Measurements from ENCODE around the gene NEK1. TPM values are rescaled to one million over a fixed set of nuclear protein-coding genes. Genes with fewer than 3 reads are reported as not detected.
A peak's percentile ranks its signal among the peaks of the same experiment; 100 is the strongest.

The NEK1 gene
- total and polyA plus RNA-seq, 2 experiments from 2014 or later: 7.6 to 14.3 TPM

DNA sequence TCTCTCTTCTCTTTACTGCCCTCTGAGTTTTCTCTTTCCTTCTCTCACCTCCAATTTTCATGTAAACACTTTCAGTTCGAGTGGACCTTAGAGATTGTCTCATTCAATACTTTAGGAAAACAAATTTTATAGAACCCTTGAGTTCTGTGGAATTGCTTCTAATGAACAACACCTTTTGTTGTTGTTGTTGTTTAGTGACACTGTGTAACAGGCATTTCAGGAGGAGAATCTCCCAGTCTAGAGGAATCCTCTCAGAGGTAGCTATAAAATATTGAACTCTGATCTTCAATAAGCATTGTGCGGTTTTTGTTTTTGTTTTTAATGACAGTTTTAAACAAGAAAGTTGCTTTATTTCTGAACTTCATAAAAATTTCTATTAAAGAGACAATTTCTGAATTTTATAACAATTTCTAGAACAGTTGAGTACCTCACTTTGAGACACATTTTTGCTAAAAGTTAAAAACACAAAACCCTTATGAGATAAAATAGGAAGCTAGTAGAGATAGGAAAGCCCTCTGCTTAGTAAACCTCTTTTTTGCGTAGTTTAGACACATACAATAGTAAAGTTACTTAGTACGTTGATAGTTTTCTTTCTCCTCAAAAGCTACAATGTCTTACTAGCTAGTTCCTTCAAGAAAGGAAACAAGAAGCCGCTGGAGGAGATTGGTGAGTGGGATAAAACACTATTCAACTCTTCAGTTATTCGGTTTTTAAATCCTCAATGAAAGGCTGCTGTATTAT is 46.8 kb upstream of the NEK1 start:
- Histone ChIP-seq H3K4me1 (ENCODE audit: insufficient read depth) (peaks cover 24% of the 10 kb centered on the region), H2AFZ (peak overlapping the region; percentile 80), H3K9ac (peak overlapping the region; percentile 91), H4K20me1 (ENCODE audit: insufficient read depth) (no peaks in the 10 kb centered on the region), H3K4me2 (ENCODE audit: unreplicated experiment) (peak overlapping the region; percentile 99), H3K27me3 (replicated peaks; ENCODE audit: insufficient read depth) (no peaks in the 10 kb centered on the region), H3K9me3 (ENCODE audit: low read depth) (no peaks in the 10 kb centered on the region), H3F3A (ENCODE audit: insufficient read depth) (peaks cover 30% of the 10 kb centered on the region), H3K9me2 (ENCODE audit: insufficient read depth) (no peaks in the 10 kb centered on the region), H3K36me3 (ENCODE audit: low read depth) (no peaks in the 10 kb centered on the region), H3K4me3 (peak overlapping the region; percentile 76), H3K27ac (peak overlapping the region; percentile 98), H3K79me2 (ENCODE audit: insufficient read depth) (peaks cover 78% of the 10 kb centered on the region)
- in situ Hi-C loops (cut with MboI): no loop called here
- peak; percentile 19 for DNase-seq
- 35 to 42% methylated on average over 6 of the region's 6 CpGs for WGBS, 2 experiments (ENCODE audit: low coverage in 1 of 2, low lambda C conversion rate in 2 of 2, missing lambda C conversion rate in 2 of 2)
- no peak for TF ChIP-seq EZH2phosphoT487 (IDR thresholded peaks at IDR 0.05; ENCODE audit: insufficient read depth, low read depth)
- no peak for TF ChIP-seq EZH2 (IDR thresholded peaks at IDR 0.05; ENCODE audit: insufficient read depth, poor library complexity, severe bottlenecking)

DNA sequence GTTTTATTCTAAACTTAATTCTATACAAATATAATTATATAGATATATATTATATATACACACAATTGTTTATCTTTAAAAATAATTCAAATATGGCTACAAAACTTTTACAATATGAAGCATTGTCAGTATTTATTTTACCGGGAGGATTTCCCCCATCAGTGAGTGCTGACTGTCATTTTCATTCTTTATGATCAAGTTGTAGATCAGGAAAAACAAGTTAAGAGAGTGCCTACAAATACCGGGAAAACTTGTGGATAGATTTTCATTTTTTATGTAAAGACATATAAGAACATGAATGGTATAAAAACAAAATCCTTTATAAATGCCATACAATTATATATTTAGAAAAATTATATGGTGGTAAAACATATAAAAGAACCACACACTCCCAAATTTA is 45.8 kb upstream of the NEK1 start:
- H3K4me2 ChIP-seq (ENCODE audit: unreplicated experiment): no peak overlapping the region
- no peak overlapping the region for H3K4me3 ChIP-seq
- in situ Hi-C loops (cut with MboI): no loop called here
- TF ChIP-seq EZH2phosphoT487 (IDR thresholded peaks at IDR 0.05; ENCODE audit: insufficient read depth, low read depth) (no peak), EZH2 (IDR thresholded peaks at IDR 0.05; ENCODE audit: insufficient read depth, poor library complexity, severe bottlenecking) (no peak)
- H3K4me1 ChIP-seq (ENCODE audit: insufficient read depth): peaks cover 24% of the 10 kb centered on the region
- no peak overlapping the region for H2AFZ ChIP-seq
- H4K20me1 ChIP-seq (ENCODE audit: insufficient read depth): no peaks in the 10 kb centered on the region
- WGBS, 2 experiments (ENCODE audit: low coverage in 1 of 2, low lambda C conversion rate in 2 of 2, missing lambda C conversion rate in 2 of 2): 97 to 99% methylated on average over 2 of the region's 2 CpGs
- peak overlapping the region; percentile 91; the same call in 1 of the 2 replicates for H3K9ac ChIP-seq
- H3K27ac ChIP-seq: peak overlapping the region; percentile 98
- H3K79me2 ChIP-seq (ENCODE audit: insufficient read depth): peaks cover 78% of the 10 kb centered on the region
- H3F3A ChIP-seq (ENCODE audit: insufficient read depth): peaks cover 30% of the 10 kb centered on the region
- no peaks in the 10 kb centered on the region for H3K27me3 ChIP-seq (replicated peaks; ENCODE audit: insufficient read depth)
- no peaks in the 10 kb centered on the region for H3K9me2 ChIP-seq (ENCODE audit: insufficient read depth)
- no peaks in the 10 kb centered on the region for H3K36me3 ChIP-seq (ENCODE audit: low read depth)
- DNase-seq: no peak
- H3K9me3 ChIP-seq (ENCODE audit: low read depth): no peaks in the 10 kb centered on the region

DNA sequence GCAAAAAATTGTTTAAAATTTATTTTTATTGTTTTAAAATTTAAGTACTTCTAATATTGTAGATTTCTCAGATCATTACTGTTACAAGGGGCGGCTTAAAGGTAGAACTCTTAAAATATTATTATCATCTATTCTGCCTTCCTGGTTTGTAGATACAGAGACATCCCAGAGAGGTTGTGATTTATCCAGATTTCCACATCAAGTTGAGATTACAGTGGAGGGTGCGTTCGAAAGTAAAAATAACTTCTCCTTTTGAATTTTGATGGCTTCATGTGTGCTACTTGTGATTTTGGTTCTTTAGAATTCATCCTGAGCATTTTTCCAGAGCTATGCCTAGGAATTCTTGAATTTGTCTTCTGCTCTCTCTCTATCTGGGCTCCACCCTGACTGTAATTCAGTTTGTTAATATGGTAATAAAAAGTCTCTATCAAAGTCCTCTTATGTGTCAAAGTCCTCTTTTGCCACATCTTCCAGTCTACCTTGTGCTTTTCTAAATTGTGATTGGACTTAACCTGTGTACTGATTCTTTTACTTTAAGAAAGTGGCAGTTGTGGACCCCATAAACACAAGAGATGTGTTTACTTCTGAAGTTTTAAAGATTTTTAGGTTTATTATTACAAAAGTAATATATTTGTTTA is 45.2 kb upstream of the NEK1 start:
- H3K4me2 ChIP-seq (ENCODE audit: unreplicated experiment): no peak overlapping the region
- H3K27ac ChIP-seq: no peak overlapping the region
- H3K4me3 ChIP-seq: no peak overlapping the region
- H3K9me2 ChIP-seq (ENCODE audit: insufficient read depth): no peaks in the 10 kb centered on the region
- in situ Hi-C loops (cut with MboI): no loop called here
- peaks cover 79% of the 10 kb centered on the region for H3K79me2 ChIP-seq (ENCODE audit: insufficient read depth)
- no peaks in the 10 kb centered on the region for H3K27me3 ChIP-seq (replicated peaks; ENCODE audit: insufficient read depth)
- peaks cover 30% of the 10 kb centered on the region for H3F3A ChIP-seq (ENCODE audit: insufficient read depth)
- H2AFZ ChIP-seq: no peak overlapping the region
- no peaks in the 10 kb centered on the region for H4K20me1 ChIP-seq (ENCODE audit: insufficient read depth)
- H3K4me1 ChIP-seq (ENCODE audit: insufficient read depth): peaks cover 24% of the 10 kb centered on the region
- H3K9me3 ChIP-seq (ENCODE audit: low read depth): no peaks in the 10 kb centered on the region
- no peak overlapping the region for H3K9ac ChIP-seq
- no peaks in the 10 kb centered on the region for H3K36me3 ChIP-seq (ENCODE audit: low read depth)
- TF ChIP-seq EZH2phosphoT487 (IDR thresholded peaks at IDR 0.05; ENCODE audit: insufficient read depth, low read depth) (no peak), EZH2 (IDR thresholded peaks at IDR 0.05; ENCODE audit: insufficient read depth, poor library complexity, severe bottlenecking) (no peak)
- WGBS, 2 experiments (ENCODE audit: low coverage in 1 of 2, low lambda C conversion rate in 2 of 2, missing lambda C conversion rate in 2 of 2): 83 to 97% methylated on average over 3 of the region's 3 CpGs
- DNase-seq: no peak

DNA sequence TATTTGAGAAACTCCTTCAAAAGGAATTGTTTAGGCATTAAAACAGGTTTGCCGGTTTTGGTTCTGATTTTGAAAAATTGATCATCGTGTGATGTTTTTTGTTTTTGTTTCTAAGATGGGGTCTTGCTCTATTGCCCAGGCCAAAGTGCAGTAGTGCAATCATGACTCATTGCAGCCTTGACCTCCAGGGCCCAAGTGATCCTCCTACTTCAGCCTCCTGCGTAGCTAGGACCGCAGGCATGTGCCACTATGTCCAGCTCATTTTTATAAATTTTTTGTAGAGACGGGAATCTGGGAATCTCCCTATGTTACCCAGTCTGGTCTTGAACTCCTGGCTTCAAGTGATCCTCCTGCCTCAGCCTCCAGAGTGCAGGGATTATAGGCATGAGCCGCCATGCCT is 43.0 kb upstream of the NEK1 start:
- in situ Hi-C loops (cut with MboI): no loop called here
- no peaks in the 10 kb centered on the region for H3K36me3 ChIP-seq (ENCODE audit: low read depth)
- H3K4me2 ChIP-seq (ENCODE audit: unreplicated experiment): no peak overlapping the region
- H3K4me3 ChIP-seq: no peak overlapping the region
- H3F3A ChIP-seq (ENCODE audit: insufficient read depth): peaks cover 17% of the 10 kb centered on the region
- peaks cover 86% of the 10 kb centered on the region for H3K79me2 ChIP-seq (ENCODE audit: insufficient read depth)
- DNase-seq: no peak
- no peaks in the 10 kb centered on the region for H3K27me3 ChIP-seq (replicated peaks; ENCODE audit: insufficient read depth)
- no peak overlapping the region for H3K9ac ChIP-seq
- WGBS, 2 experiments (ENCODE audit: low coverage in 1 of 2, low lambda C conversion rate in 2 of 2, missing lambda C conversion rate in 2 of 2): 97 to 99% methylated on average over 6 of the region's 6 CpGs
- H3K9me2 ChIP-seq (ENCODE audit: insufficient read depth): no peaks in the 10 kb centered on the region
- H3K9me3 ChIP-seq (ENCODE audit: low read depth): no peaks in the 10 kb centered on the region
- H2AFZ ChIP-seq: no peak overlapping the region
- no peak for TF ChIP-seq EZH2phosphoT487 (IDR thresholded peaks at IDR 0.05; ENCODE audit: insufficient read depth, low read depth)
- no peak for TF ChIP-seq EZH2 (IDR thresholded peaks at IDR 0.05; ENCODE audit: insufficient read depth, poor library complexity, severe bottlenecking)
- H3K27ac ChIP-seq: no peak overlapping the region
- H4K20me1 ChIP-seq (ENCODE audit: insufficient read depth): no peaks in the 10 kb centered on the region
- H3K4me1 ChIP-seq (ENCODE audit: insufficient read depth): peaks cover 12% of the 10 kb centered on the region
